GM12892 (cell line): ENCODE data around the gene CTAGE9.

ENCODE experiments used
- POLR2A ChIP-seq: IDR thresholded peaks from 2 replicates; pipeline ENCODE4 v1.6.1; 2011; ENCODE audit warnings: low read depth, low read length, control low read depth
- POLR2AphosphoS5 ChIP-seq: IDR thresholded peaks from 2 replicates; pipeline ENCODE4 v1.6.1; 2011; ENCODE audit warnings: low read depth, low read length, control low read depth
- TAF1 ChIP-seq: IDR thresholded peaks from 2 replicates; pipeline ENCODE4 v1.6.1; 2011; ENCODE audit warnings: low read depth, mild to moderate bottlenecking, control low read depth, low read length, borderline replicate concordance

DNA sequence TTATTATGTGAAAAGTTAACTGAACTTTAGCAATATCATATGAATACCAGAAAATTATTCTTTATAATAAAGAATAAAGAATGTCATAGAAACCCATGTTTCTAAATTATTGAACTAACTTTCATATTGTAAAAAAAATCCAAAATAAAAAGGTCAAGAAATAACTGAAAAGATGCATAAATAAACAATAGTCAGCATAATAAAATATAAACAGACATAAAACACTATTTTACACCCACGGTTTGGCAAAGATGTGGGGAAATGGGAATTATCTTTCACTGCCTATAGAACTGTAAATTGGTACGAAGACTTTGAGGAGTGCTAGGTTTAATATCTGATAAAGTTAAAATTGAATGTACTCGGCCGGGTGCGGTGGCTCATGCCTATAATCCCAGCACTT lies 34.7 kb upstream of the CTAGE9 start:
- TF ChIP-seq POLR2AphosphoS5 (no peak), POLR2A (no peak), TAF1 (no peak)
